A673 (cell line): Measurements from ENCODE around the gene HELZ.

Experiments used
- EZH2 ChIP-seq: fragments of 200-600 bp; sonication (generic); IDR thresholded peaks from 2 replicates; pipeline ENCODE4 v1.6.1; 2017; ENCODE audit warnings: borderline replicate concordance, low read depth, mild to moderate bottlenecking, mixed read lengths, antibody characterized with exemption, low read length; ENCODE audit not compliant: poor library complexity, severe bottlenecking
- TF ChIP-seq, protein P1 (sequence below): fragments of 300-800, 200-600 bp; sonication (generic); conservative IDR thresholded peaks from 2 replicates; pipeline ENCODE4 v1.5.1; 2017; ENCODE audit warnings: low read depth, mild to moderate bottlenecking, antibody characterized with exemption, low read length, moderate library complexity, mixed read lengths

DNA sequence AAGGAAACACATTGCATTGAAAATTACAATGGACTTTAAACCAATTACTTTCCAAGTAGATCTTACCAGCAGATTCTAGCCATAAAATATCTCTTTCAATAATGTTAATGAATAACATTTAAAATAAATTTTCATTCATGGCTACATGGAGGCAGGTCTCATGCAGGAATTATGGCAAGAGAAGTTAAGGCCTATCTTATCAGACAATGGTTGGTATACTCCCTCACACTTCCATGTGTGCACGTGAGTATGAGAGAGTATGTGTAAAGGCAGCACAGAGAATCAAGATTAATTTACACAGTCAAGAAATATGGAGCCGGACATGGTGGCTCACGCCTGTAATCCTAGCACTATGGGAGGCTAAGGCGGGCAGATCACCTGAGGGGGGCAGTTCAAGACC, 76.5 kb downstream of the HELZ start:
- TF ChIP-seq, protein P1, sequence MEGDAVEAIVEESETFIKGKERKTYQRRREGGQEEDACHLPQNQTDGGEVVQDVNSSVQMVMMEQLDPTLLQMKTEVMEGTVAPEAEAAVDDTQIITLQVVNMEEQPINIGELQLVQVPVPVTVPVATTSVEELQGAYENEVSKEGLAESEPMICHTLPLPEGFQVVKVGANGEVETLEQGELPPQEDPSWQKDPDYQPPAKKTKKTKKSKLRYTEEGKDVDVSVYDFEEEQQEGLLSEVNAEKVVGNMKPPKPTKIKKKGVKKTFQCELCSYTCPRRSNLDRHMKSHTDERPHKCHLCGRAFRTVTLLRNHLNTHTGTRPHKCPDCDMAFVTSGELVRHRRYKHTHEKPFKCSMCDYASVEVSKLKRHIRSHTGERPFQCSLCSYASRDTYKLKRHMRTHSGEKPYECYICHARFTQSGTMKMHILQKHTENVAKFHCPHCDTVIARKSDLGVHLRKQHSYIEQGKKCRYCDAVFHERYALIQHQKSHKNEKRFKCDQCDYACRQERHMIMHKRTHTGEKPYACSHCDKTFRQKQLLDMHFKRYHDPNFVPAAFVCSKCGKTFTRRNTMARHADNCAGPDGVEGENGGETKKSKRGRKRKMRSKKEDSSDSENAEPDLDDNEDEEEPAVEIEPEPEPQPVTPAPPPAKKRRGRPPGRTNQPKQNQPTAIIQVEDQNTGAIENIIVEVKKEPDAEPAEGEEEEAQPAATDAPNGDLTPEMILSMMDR: no peak
- no peak for TF ChIP-seq EZH2
